ENCODE results near the gene INTS15.

DNA sequence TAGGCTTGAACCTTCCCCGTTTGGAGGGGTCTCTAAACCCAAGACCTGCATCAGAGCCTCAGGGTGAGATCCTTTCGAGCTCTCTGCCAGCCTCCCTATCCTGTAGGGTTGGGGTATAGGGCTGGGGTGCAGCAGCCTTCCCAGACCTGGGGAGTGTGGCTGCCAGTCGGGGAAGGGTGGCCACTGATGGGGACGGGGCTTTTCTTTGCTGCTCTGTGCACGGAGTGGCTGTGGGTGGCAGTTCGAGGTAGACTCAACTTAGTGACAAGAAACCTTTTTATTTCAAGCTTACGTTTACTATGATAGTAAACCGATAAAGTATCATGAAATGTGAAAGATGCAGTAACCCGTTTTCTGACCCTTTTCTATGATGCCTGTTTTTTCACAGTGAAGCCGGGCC lies 60.3 kb downstream of the INTS15 start:
- TF ChIP-seq GATA2 (IDR thresholded peaks at IDR 0.05; ENCODE audit: low read depth, low read length): no peak
- no peak for TF ChIP-seq GATA3 (IDR thresholded peaks at IDR 0.05; ENCODE audit: low read depth, low read length)

Measured in SH-SY5Y (cell line).